Caco-2 (cell line): ENCODE results near the gene PSMD8. TPM values are rescaled to one million over a fixed set of nuclear protein-coding genes. Genes with fewer than 3 reads are reported as not detected.

ENCODE experiments used
- BruUV-seq: library from RNA; stranded (reverse); fragments of 400-500 nt; replicated peaks from 2 replicates; lab custom pipeline; 2021; lab: Mats Ljungman, UMichigan
- CTCF ChIA-PET: fragments of 300-600 bp; sonication (Branson Sonifier 250); formaldehyde crosslinking; loops from one replicate; lab custom pipeline; 2022; ENCODE audit warnings: antibody characterized with exemption; lab: Charles Lee
- POLR2A ChIA-PET: fragments of 300-600 bp; sonication (Branson Sonifier 250); formaldehyde crosslinking; loops from one replicate; lab custom pipeline; 2022; ENCODE audit warnings: antibody characterized with exemption; lab: Charles Lee
- DNase-seq, 2 experiments: peaks; one replicate each; pipeline versions ENCODE4 v3.0.0 to v3.0.0-alpha.2; 2020 to 2022
- H3K27me3 ChIP-seq: replicated peaks from 2 replicates; pipeline ENCODE4 v1.6.0; 2011; ENCODE audit warnings: low read length; ENCODE audit not compliant: control insufficient read depth, insufficient read depth
- H3K36me3 ChIP-seq: 2 replicates; pipeline ENCODE4 v1.5.1; 2011; ENCODE audit warnings: low read length; ENCODE audit not compliant: control insufficient read depth, insufficient read depth
- H3K4me1 ChIP-seq: fragments of 250-450 bp; sonication (Bioruptor Pico); 2 replicates; pipeline ENCODE4 v1.5.1; 2020; ENCODE audit warnings: mild to moderate bottlenecking
- H3K4me3 ChIP-seq: 2 replicates; pipeline ENCODE4 v1.5.1; 2011; ENCODE audit warnings: low read depth, mild to moderate bottlenecking, control low read depth, low read length
- H3K9me3 ChIP-seq: fragments of 250-450 bp; sonication (Bioruptor Pico); 2 replicates; pipeline ENCODE4 v1.5.1; 2020; ENCODE audit warnings: mild to moderate bottlenecking, moderate library complexity
- H3K27ac Mint-ChIP-seq: one replicate; pipeline ENCODE4 v1.8.0; 2022; ENCODE audit warnings: mixed read lengths; ENCODE audit not compliant: unreplicated experiment
- H3K27me3 Mint-ChIP-seq: one replicate; pipeline ENCODE4 v1.8.0; 2022; ENCODE audit warnings: mixed read lengths; ENCODE audit not compliant: insufficient read depth, unreplicated experiment
- H3K36me3 Mint-ChIP-seq: one replicate; pipeline ENCODE4 v1.8.0; 2022; ENCODE audit warnings: mild to moderate bottlenecking, mixed read lengths; ENCODE audit not compliant: insufficient read depth, unreplicated experiment
- H3K4me1 Mint-ChIP-seq: one replicate; pipeline ENCODE4 v1.8.0; 2022; ENCODE audit warnings: low read depth, mixed read lengths; ENCODE audit not compliant: unreplicated experiment
- H3K4me3 Mint-ChIP-seq: one replicate; pipeline ENCODE4 v1.8.0; 2022; ENCODE audit warnings: mild to moderate bottlenecking, moderate library complexity, mixed read lengths; ENCODE audit not compliant: unreplicated experiment
- H3K9me3 Mint-ChIP-seq: one replicate; pipeline ENCODE4 v1.8.0; 2022; ENCODE audit warnings: mixed read lengths; ENCODE audit not compliant: unreplicated experiment
- CTCF ChIP-seq, 2 experiments: fragments of 200-600 bp in 1 of 2; IDR thresholded peaks; 1 replicate in 1 of 2; 2 replicates in 1 of 2; pipeline versions ENCODE4 v1.5.1 to v1.8.0; 2011 to 2022; ENCODE audit warnings: antibody characterized with exemption in 1 of 2, control low read depth in 1 of 2, inconsistent platforms in 1 of 2, low read depth in 1 of 2, low read length in 1 of 2, mild to moderate bottlenecking in 1 of 2, moderate library complexity in 1 of 2; ENCODE audit not compliant: insufficient read depth in 1 of 2, severe bottlenecking in 1 of 2, unreplicated experiment in 1 of 2
- intact Hi-C: fragments of 100-400 bp; cut with micrococcal nuclease; formaldehyde crosslinking; loops from one replicate; pipeline ENCODE4 v1.10.0; 2022; ENCODE audit not compliant: unreplicated experiment
- total RNA-seq: library from RNA; stranded (reverse); gene quantifications from 2 replicates; pipeline ENCODE4 v1.2.3, GENCODE V29; 2022

PSMD8 gene
- total RNA-seq, 1 experiment from 2014 or later: 264 TPM

- peak overlapping the region; percentile 46 for H3K4me3 ChIP-seq
- no peak for TF ChIP-seq CTCF (IDR thresholded peaks at IDR 0.05; ENCODE audit: insufficient read depth in 1 of 2, low read depth in 1 of 2, low read length in 1 of 2, severe bottlenecking in 1 of 2, unreplicated experiment in 1 of 2)
- Mint-ChIP-seq H3K27me3 (no peaks in the 10 kb centered on the region), H3K27ac (peak overlapping the region; percentile 92), H3K4me3 (peak overlapping the region; percentile 90), H3K36me3 (peaks cover 29% of the 10 kb centered on the region), H3K4me1 (peaks cover 12% of the 10 kb centered on the region), H3K9me3 (no peaks in the 10 kb centered on the region)
- ChIA-PET CTCF (interaction anchor here (0.5 to 2.8 kb wide), 19 partner anchors 13 to 442 kb away, joined by 3 to 58 read pairs (median 3); partner anchors contain the start of genes CATSPERG, FAM98C, GGN and KCNK6), POLR2A (interaction anchor here (0.6 to 1.9 kb wide), 19 partner anchors 10 to 475 kb away, joined by 3 to 26 read pairs (median 4); partner anchors contain the start of genes C19orf33, EIF3K, FAM98C and GGN)
- no peaks in the 10 kb centered on the region for H3K27me3 ChIP-seq
- no peak for DNase-seq
- TSS peak; percentile 97 for BruUV-seq
- H3K36me3 ChIP-seq: no peaks in the 10 kb centered on the region
- H3K4me1 ChIP-seq: 0 out of 2 replicates have a peak, but pooled peaks cover 4% of the 10 kb centered on the region
- intact Hi-C loops: loop anchor here (1.0 kb wide), 3 partner anchors 13 to 38 kb away; no protein-coding TSS in a partner anchor
- H3K9me3 ChIP-seq: no peaks in the 10 kb centered on the region
Observed at GRCh38 chr19:38373907-38374331, 452 bp upstream of the PSMD8 start.

- H3K9me3 ChIP-seq: no peaks in the 10 kb centered on the region
- no peak for DNase-seq
- no peak for TF ChIP-seq CTCF (IDR thresholded peaks at IDR 0.05; ENCODE audit: insufficient read depth in 1 of 2, low read depth in 1 of 2, low read length in 1 of 2, severe bottlenecking in 1 of 2, unreplicated experiment in 1 of 2)
- no peaks in the 10 kb centered on the region for H3K27me3 ChIP-seq
- no peaks in the 10 kb centered on the region; the same call in 1 of the 2 replicates for H3K36me3 ChIP-seq
- no peaks in the 10 kb centered on the region for H3K9me3 Mint-ChIP-seq
- CTCF ChIA-PET: interaction anchor here (0.6 to 2.8 kb wide), 9 partner anchors 12 to 260 kb away, joined by 3 to 58 read pairs (median 4); partner anchors contain the start of genes FAM98C, GGN and KCNK6
- intact Hi-C loops: no loop called here
- H3K4me3 ChIP-seq: peak overlapping the region; percentile 95
- H3K4me1 Mint-ChIP-seq: peaks cover 11% of the 10 kb centered on the region
- H3K36me3 Mint-ChIP-seq: peaks cover 40% of the 10 kb centered on the region
- POLR2A ChIA-PET: interaction anchor here (0.6 to 1.9 kb wide), 6 partner anchors 9 to 468 kb away, joined by 3 to 26 read pairs (median 8); partner anchors contain the start of genes FAM98C, GGN, SIPA1L3 and SPRED3
- H3K27me3 Mint-ChIP-seq: no peaks in the 10 kb centered on the region
- H3K4me1 ChIP-seq: 0 out of 2 replicates have a peak, but pooled peaks cover 4% of the 10 kb centered on the region
- H3K4me3 Mint-ChIP-seq: peak overlapping the region; percentile 90
- BruUV-seq: no TSS peak
- peak overlapping the region; percentile 92 for H3K27ac Mint-ChIP-seq
Observed at GRCh38 chr19:38375098-38375493, 725 bp downstream of the PSMD8 start.

- H3K36me3 Mint-ChIP-seq: peaks cover 42% of the 10 kb centered on the region
- H3K9me3 ChIP-seq: no peaks in the 10 kb centered on the region
- no peaks in the 10 kb centered on the region for H3K27me3 ChIP-seq
- H3K4me1 ChIP-seq: 0 out of 2 replicates have a peak, but pooled peaks cover 4% of the 10 kb centered on the region
- H3K4me3 Mint-ChIP-seq: peak overlapping the region; percentile 90
- H3K4me3 ChIP-seq: peak overlapping the region; percentile 95
- H3K27me3 Mint-ChIP-seq: no peaks in the 10 kb centered on the region
- H3K27ac Mint-ChIP-seq: peak overlapping the region; percentile 92
- H3K36me3 ChIP-seq: no peaks in the 10 kb centered on the region; the same call in 1 of the 2 replicates
- no TSS peak for BruUV-seq
- intact Hi-C loops: no loop called here
- ChIA-PET POLR2A (interaction anchor here (0.6 kb wide), 1 partner anchor 14 kb away, joined by 8 read pairs; no protein-coding TSS in a partner anchor), CTCF (interaction anchor here (0.7 to 2.8 kb wide), 3 partner anchors 12 to 150 kb away, joined by 3 to 58 read pairs (median 3); partner anchors contain the start of genes FAM98C and GGN)
- TF ChIP-seq CTCF (IDR thresholded peaks at IDR 0.05; ENCODE audit: insufficient read depth in 1 of 2, low read depth in 1 of 2, low read length in 1 of 2, severe bottlenecking in 1 of 2, unreplicated experiment in 1 of 2): no peak
- DNase-seq: no peak
- peaks cover 6% of the 10 kb centered on the region for H3K4me1 Mint-ChIP-seq
- no peaks in the 10 kb centered on the region for H3K9me3 Mint-ChIP-seq
Observed at GRCh38 chr19:38375748-38376147, 1.4 kb downstream of the PSMD8 start.
